K562 (cell line): Measurements from ENCODE around the gene EIPR1. TPM values are rescaled to one million over a fixed set of nuclear protein-coding genes. Genes with fewer than 3 reads are reported as not detected.
A peak's percentile ranks its signal among the peaks of the same experiment; 100 is the strongest.

Source experiments
- IRF1 ChIP-seq: sonication (generic); formaldehyde crosslinking; IDR thresholded peaks from 2 replicates; pipeline ENCODE4 v1.8.0; 2022; ENCODE audit warnings: missing genetic modification reagents, mild to moderate bottlenecking, borderline replicate concordance
- POLR3A ChIP-seq: IDR thresholded peaks from 2 replicates; pipeline ENCODE4 v1.6.1; 2011; ENCODE audit warnings: borderline replicate concordance, mild to moderate bottlenecking, moderate library complexity; ENCODE audit not compliant: insufficient read length, insufficient read depth; ENCODE audit errors: extremely low read depth
- SAFB ChIP-seq: fragments of 200-400 bp; formaldehyde crosslinking; IDR thresholded peaks from 2 replicates; pipeline ENCODE4 v1.6.1; 2017; ENCODE audit warnings: low read depth, low read length, borderline replicate concordance
- SMARCC2 ChIP-seq: fragments of 450-650 bp; IDR thresholded peaks from 2 replicates; pipeline ENCODE4 v1.6.1; 2017; ENCODE audit warnings: antibody characterized with exemption, moderate library complexity, mild to moderate bottlenecking, low read depth
- TOE1 ChIP-seq, 2 experiments: fragments of 450-650 bp in 1 of 2; sonication (generic) in 1 of 2; formaldehyde crosslinking in 1 of 2; IDR thresholded peaks; 2 replicates each; pipeline versions ENCODE4 v1.7.1 to v1.8.0; 2016 to 2022; ENCODE audit warnings: borderline replicate concordance in 2 of 2, mild to moderate bottlenecking in 2 of 2, antibody characterized with exemption in 1 of 2, inconsistent platforms in 1 of 2, low read depth in 1 of 2, missing genetic modification reagents in 1 of 2, moderate library complexity in 1 of 2
- ZBTB7A ChIP-seq: IDR thresholded peaks from 2 replicates; pipeline ENCODE4 v1.6.1; 2011; ENCODE audit warnings: low read depth, mild to moderate bottlenecking, low read length, moderate library complexity, borderline replicate concordance; ENCODE audit not compliant: control insufficient read depth
- ZHX1 ChIP-seq: fragments of 150-350 bp; conservative IDR thresholded peaks from 2 replicates; pipeline ENCODE4 v1.6.1; 2014; ENCODE audit warnings: low read length
- ZNF277 ChIP-seq: fragments of 250-450 bp; sonication (Bioruptor Pico); IDR thresholded peaks from 2 replicates; pipeline ENCODE4 v1.8.0; 2022; ENCODE audit warnings: inconsistent platforms, mild to moderate bottlenecking, moderate library complexity, borderline replicate concordance
- ZNF444 ChIP-seq: fragments of 250-450 bp; sonication (Bioruptor Pico); IDR thresholded peaks from 2 replicates; pipeline ENCODE4 v1.4.0; 2020; ENCODE audit warnings: mild to moderate bottlenecking, moderate library complexity
- ZNF584 ChIP-seq: fragments of 200-800 bp; sonication (Bioruptor generic); IDR thresholded peaks from 2 replicates; pipeline ENCODE4 v1.6.1; 2016; ENCODE audit warnings: low read depth, mild to moderate bottlenecking, missing genetic modification characterization, missing compliant biosample characterization
- ZNF766 ChIP-seq: fragments of 200-800 bp; sonication (Bioruptor generic); conservative IDR thresholded peaks from 2 replicates; pipeline ENCODE4 v1.6.1; 2016; ENCODE audit warnings: missing genetic modification characterization, missing compliant biosample characterization
- polyA plus RNA-seq, 8 experiments: library from polyadenylated mRNA; depleted of rRNA in 4 of 8; stranded (reverse) in 5 of 8; unstranded in 3 of 8; fragments of >200 nt; fragmentation: Nextera tagmentation in 2 of 8; fragmentation: Illumina TruSeq in 1 of 8; extraction: Ambion mirVana in 2 of 8; extraction: Trizol in 1 of 8; gene quantifications; 2 replicates each; pipeline versions ENCODE4 v1.2.1 to v1.2.3, GENCODE V29; 2011 to 2014; ENCODE audit warnings: inconsistent platforms in 1 of 8, missing spikeins in 1 of 8
- total RNA-seq, 7 experiments: library from RNA; depleted of rRNA in 6 of 7; stranded (reverse); fragments of >200 nt in 6 of 7; fragmentation: Illumina TruSeq in 2 of 7; extraction: Trizol in 2 of 7; gene quantifications; 2 replicates each; pipeline versions ENCODE4 v1.2.1 to v1.2.3, GENCODE V29; 2011 to 2021; ENCODE audit warnings: low replicate concordance in 1 of 7
- TF ChIP-seq, protein P1 (sequence below): sonication (generic); formaldehyde crosslinking; IDR thresholded peaks from 2 replicates; pipeline ENCODE4 v1.8.0; 2022; ENCODE audit warnings: mild to moderate bottlenecking, missing genetic modification reagents
- TF ChIP-seq, protein P2 (sequence below): sonication (generic); formaldehyde crosslinking; IDR thresholded peaks from 2 replicates; pipeline ENCODE4 v1.8.0; 2023; ENCODE audit warnings: missing genetic modification reagents, mild to moderate bottlenecking, borderline replicate concordance

The EIPR1 gene
- total and polyA plus RNA-seq, 9 of the 15 experiments (the other 6 are each of a cell fraction or from before 2014, with no cell fraction given), result 19.9 to 54.4 (median 35.9) TPM

DNA sequence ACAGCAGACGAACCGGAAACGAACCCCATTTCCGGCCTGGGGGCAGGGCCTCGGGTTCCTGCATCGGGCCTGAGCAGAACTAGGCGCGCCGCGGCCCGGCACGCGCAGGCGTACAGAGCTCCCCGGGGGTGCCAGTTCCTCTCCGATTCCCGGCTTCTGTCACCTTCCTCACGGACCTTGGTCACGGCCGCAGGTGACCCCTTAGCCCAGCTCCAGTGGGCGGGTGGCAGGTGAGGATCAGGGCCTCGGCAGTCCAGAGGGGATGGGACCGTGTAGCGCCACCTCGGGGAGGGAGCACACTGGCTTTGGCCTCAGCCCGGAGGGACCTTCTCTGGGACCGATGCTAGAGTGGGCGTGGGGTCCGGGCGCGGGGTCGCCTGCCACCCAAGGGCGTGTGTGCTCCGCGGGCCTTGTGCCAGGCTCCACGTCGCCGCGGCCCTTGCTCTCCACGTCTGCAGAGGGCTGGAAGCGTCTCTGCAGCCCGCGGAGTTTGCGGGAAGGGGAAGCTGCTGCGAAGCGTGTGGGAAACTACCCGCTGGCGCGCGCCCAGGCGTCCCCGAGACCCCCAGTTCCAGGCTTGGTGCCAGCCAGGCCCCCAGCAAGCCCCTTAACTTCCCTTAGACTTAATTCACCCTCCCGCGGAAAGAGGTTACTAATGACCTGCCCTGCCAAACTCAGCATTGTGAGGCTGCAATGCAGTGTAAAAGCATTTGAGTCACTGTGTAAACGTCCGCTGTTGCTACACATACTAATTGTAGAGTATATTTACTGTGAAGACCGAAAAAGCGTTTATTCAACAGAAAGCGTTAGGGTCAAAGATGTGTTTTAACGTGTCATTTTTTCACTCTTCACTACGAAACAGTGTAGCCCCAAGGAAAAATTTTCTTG is 2.3 kb upstream of the EIPR1 start, which contains the start of gene TRAPPC12 (continued):
- peak; percentile 82; the same call in 1 of the 2 replicates for TF ChIP-seq ZBTB7A
- peak; percentile 83; the same call in 1 of the 2 replicates for TF ChIP-seq IRF1 (CRISPR knock-in tag)
- TF ChIP-seq TOE1 (IDR thresholded peaks at IDR 0.05; ENCODE audit: borderline replicate concordance), result peak; percentile 62
- no peak for TF ChIP-seq TOE1 (CRISPR knock-in tag; IDR thresholded peaks at IDR 0.05; ENCODE audit: borderline replicate concordance, low read depth)
- TF ChIP-seq ZHX1, result no peak
- TF ChIP-seq ZNF277 (CRISPR knock-in tag), result no peak
- TF ChIP-seq SMARCC2, result 0 out of 2 replicates have a peak, but pooled peaks have one; percentile 43
- TF ChIP-seq, protein P1, sequence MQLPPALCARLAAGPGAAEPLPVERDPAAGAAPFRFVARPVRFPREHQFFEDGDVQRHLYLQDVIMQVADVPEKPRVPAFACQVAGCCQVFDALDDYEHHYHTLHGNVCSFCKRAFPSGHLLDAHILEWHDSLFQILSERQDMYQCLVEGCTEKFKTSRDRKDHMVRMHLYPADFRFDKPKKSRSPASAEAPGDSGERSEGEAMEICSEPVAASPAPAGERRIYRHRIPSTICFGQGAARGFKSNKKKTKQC (CRISPR knock-in tag), result peak; percentile 74
- no peak for TF ChIP-seq ZNF766 (CRISPR knock-in tag)
- no peak for TF ChIP-seq ZNF444 (CRISPR knock-in tag)
- TF ChIP-seq, protein P2, sequence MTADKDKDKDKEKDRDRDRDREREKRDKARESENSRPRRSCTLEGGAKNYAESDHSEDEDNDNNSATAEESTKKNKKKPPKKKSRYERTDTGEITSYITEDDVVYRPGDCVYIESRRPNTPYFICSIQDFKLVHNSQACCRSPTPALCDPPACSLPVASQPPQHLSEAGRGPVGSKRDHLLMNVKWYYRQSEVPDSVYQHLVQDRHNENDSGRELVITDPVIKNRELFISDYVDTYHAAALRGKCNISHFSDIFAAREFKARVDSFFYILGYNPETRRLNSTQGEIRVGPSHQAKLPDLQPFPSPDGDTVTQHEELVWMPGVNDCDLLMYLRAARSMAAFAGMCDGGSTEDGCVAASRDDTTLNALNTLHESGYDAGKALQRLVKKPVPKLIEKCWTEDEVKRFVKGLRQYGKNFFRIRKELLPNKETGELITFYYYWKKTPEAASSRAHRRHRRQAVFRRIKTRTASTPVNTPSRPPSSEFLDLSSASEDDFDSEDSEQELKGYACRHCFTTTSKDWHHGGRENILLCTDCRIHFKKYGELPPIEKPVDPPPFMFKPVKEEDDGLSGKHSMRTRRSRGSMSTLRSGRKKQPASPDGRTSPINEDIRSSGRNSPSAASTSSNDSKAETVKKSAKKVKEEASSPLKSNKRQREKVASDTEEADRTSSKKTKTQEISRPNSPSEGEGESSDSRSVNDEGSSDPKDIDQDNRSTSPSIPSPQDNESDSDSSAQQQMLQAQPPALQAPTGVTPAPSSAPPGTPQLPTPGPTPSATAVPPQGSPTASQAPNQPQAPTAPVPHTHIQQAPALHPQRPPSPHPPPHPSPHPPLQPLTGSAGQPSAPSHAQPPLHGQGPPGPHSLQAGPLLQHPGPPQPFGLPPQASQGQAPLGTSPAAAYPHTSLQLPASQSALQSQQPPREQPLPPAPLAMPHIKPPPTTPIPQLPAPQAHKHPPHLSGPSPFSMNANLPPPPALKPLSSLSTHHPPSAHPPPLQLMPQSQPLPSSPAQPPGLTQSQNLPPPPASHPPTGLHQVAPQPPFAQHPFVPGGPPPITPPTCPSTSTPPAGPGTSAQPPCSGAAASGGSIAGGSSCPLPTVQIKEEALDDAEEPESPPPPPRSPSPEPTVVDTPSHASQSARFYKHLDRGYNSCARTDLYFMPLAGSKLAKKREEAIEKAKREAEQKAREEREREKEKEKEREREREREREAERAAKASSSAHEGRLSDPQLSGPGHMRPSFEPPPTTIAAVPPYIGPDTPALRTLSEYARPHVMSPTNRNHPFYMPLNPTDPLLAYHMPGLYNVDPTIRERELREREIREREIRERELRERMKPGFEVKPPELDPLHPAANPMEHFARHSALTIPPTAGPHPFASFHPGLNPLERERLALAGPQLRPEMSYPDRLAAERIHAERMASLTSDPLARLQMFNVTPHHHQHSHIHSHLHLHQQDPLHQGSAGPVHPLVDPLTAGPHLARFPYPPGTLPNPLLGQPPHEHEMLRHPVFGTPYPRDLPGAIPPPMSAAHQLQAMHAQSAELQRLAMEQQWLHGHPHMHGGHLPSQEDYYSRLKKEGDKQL (CRISPR knock-in tag), result no peak
- no peak for TF ChIP-seq ZNF584 (CRISPR knock-in tag)
- peak; percentile 20; the same call in 1 of the 2 replicates for TF ChIP-seq SAFB
- no peak for TF ChIP-seq POLR3A
